HG02588 (cell line): ENCODE results near the gene PDZD8.
"Not testable (repeated sequence)": the region's sequence is repeated elsewhere in the genome, so short reads cannot be mapped to it uniquely, and the experiment has no call there.

Experiments used
- ATAC-seq: cut with Tn5 transposase; IDR thresholded peaks from one replicate; pipeline ENCODE4 v1.9.1; 2021; ENCODE audit warnings: mild to moderate bottlenecking, moderate library complexity; ENCODE audit not compliant: unreplicated experiment

PDZD8 gene

DNA sequence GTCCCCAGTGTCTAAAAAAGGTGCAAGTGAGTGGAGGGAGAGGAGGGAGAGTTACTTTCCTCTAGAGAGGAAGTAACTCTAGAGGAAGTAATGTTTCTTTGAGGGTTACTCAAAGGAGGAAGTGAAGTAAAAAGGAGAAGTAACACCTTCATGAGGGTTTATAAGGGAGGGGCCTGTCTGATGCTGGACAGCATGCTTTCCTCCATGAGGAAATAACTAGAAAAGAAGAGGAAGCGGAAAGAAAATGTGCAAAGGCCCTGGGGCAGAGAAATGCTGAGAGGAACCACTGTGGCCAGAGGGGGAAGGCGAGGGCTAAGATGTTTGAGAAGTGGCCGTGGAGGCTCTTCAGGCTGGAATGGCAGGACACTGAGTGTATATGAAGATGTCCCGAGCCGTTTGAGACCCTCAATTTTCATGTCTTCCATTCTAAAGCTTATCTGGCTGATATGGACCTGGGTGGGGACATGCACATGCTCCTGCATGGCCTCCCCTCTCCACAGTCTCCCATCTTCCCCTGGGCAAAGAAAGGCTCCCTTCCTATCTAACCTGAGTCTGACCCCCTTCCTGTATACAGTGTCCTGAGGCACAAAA is 137.7 kb downstream of the PDZD8 start:
- ATAC-seq = no peak

DNA sequence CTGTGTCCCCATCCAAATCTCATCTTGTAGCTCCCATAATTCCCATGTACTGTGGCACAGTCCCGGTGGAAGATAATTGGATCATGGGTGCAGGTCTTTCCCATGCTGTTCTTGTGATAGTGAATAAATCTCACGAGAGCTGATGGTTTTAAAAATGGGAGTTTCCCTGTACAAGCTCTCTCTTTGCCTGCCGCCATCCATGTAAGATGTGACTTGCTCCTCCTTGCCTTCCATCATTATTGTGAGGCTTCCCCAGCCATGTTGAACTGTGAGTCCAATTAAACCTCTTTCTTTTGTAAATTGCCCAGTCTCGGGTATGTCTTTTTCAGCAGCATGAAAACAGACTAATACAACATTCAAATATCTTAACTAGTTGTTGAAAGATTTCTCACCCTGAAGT is 145.1 kb downstream of the PDZD8 start:
- ATAC-seq = not testable (repeated sequence)

DNA sequence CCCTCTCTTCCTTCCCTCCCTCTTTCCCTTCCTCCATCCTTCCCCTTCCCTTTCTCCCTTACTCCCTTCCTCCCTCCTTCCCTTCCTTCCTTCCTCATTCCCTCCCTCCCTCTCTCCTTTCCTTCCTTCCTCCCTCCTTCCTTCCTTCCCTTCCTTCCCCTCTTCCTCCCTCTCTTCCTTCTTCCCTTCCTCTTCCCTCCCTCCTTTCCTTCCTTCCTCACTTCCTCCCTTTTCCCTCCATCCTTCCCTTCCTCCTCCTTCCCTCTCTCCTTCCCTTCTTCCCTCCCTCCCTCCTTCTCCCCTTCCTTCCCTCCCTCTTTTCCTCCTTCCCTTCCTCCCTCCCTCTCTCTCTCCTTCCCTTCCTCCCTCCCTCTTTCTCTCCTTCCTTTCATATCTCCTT is 147.0 kb downstream of the PDZD8 start:
- no peak for ATAC-seq
